Neural cell (in vitro differentiated cells): ENCODE results near the gene SPOCD1. TPM values are rescaled to one million over a fixed set of nuclear protein-coding genes. Genes with fewer than 3 reads are reported as not detected.

Experiments used
- H2AFZ ChIP-seq: fragments of 200-600, 300-800 bp; sonication (generic), shearing (Covaris generic); 2 replicates; pipeline ENCODE4 v1.6.0; 2014; ENCODE audit warnings: low read depth, mild to moderate bottlenecking, antibody characterized with exemption, low read length, moderate library complexity
- H3F3A ChIP-seq: fragments of 200-600 bp; shearing (Covaris generic); 2 replicates; pipeline ENCODE4 v1.6.1; 2016; ENCODE audit warnings: mild to moderate bottlenecking, moderate library complexity, mixed read lengths, antibody characterized with exemption, low read length; ENCODE audit not compliant: insufficient read depth, poor library complexity, severe bottlenecking
- H3K27ac ChIP-seq: fragments of 200-600, 300-800 bp; sonication (generic), shearing (Covaris generic); 2 replicates; pipeline ENCODE4 v1.5.1; 2014; ENCODE audit warnings: mild to moderate bottlenecking, low read length, moderate library complexity
- H3K27me3 ChIP-seq: fragments of 300-800, 200-600 bp; sonication (generic), shearing (Covaris generic); 2 replicates; pipeline ENCODE4 v1.6.0; 2014; ENCODE audit warnings: mild to moderate bottlenecking, low read depth, low read length, moderate library complexity; ENCODE audit not compliant: insufficient read depth
- H3K36me3 ChIP-seq: fragments of 300-800, 200-600 bp; sonication (generic), shearing (Covaris generic); 2 replicates; pipeline ENCODE4 v1.5.1; 2014; ENCODE audit warnings: mild to moderate bottlenecking, antibody characterized with exemption, low read length, moderate library complexity; ENCODE audit not compliant: insufficient read depth
- H3K4me2 ChIP-seq: fragments of 300-800, 200-600 bp; sonication (generic), shearing (Covaris generic); 2 replicates; pipeline ENCODE4 v1.6.0; 2014; ENCODE audit warnings: mild to moderate bottlenecking, low read length
- H3K4me3 ChIP-seq: fragments of 300-800, 200-600 bp; sonication (generic), shearing (Covaris generic); 2 replicates; pipeline ENCODE4 v1.5.1; 2014; ENCODE audit warnings: mild to moderate bottlenecking, low read length, moderate library complexity
- H3K79me2 ChIP-seq: fragments of 200-600 bp; shearing (Covaris generic); replicated peaks from 2 replicates; pipeline ENCODE4 v1.6.0; 2014; ENCODE audit warnings: mild to moderate bottlenecking, low read length, moderate library complexity; ENCODE audit not compliant: insufficient read depth
- H3K9ac ChIP-seq: fragments of 300-800, 200-600 bp; sonication (generic), shearing (Covaris generic); 2 replicates; pipeline ENCODE4 v1.6.1; 2016; ENCODE audit warnings: mild to moderate bottlenecking, low read length, mixed read lengths
- H3K9me2 ChIP-seq: fragments of 200-600 bp; shearing (Covaris generic); 2 replicates; pipeline ENCODE4 v1.6.1; 2016; ENCODE audit warnings: mild to moderate bottlenecking, low read length, mixed read lengths; ENCODE audit not compliant: insufficient read depth
- H3K9me3 ChIP-seq: fragments of 200-600, 300-800 bp; sonication (generic), shearing (Covaris generic); 2 replicates; pipeline ENCODE4 v1.6.1; 2016; ENCODE audit warnings: mild to moderate bottlenecking, mixed run types, low read length, moderate library complexity, mixed read lengths
- H4K20me1 ChIP-seq: fragments of 200-600 bp; shearing (Covaris generic); 2 replicates; pipeline ENCODE4 v1.6.1; 2016; ENCODE audit warnings: mild to moderate bottlenecking, mixed run types; ENCODE audit not compliant: insufficient read depth
- EP300 ChIP-seq: fragments of 450-650 bp; conservative IDR thresholded peaks from 2 replicates; pipeline ENCODE4 v1.6.1; 2014; ENCODE audit warnings: antibody characterized with exemption, mild to moderate bottlenecking, moderate library complexity; ENCODE audit not compliant: poor library complexity, severe bottlenecking
- EZH2 ChIP-seq: fragments of 200-600, 300-800 bp; shearing (Covaris generic), sonication (generic); IDR thresholded peaks from 2 replicates; pipeline ENCODE4 v1.6.1; 2014; ENCODE audit warnings: antibody characterized with exemption, low read length, borderline replicate concordance, mild to moderate bottlenecking; ENCODE audit not compliant: insufficient read depth, poor library complexity, severe bottlenecking
- MXI1 ChIP-seq: fragments of 450-650 bp; conservative IDR thresholded peaks from 2 replicates; pipeline ENCODE4 v1.6.1; 2014; ENCODE audit warnings: antibody characterized with exemption, mild to moderate bottlenecking; ENCODE audit not compliant: poor library complexity, severe bottlenecking
- POLR2AphosphoS5 ChIP-seq: IDR thresholded peaks from 2 replicates; pipeline ENCODE4 v1.6.1; 2012
- RAD21 ChIP-seq: fragments of 450-650 bp; conservative IDR thresholded peaks from 2 replicates; pipeline ENCODE4 v1.6.1; 2014; ENCODE audit warnings: antibody characterized with exemption, mild to moderate bottlenecking, moderate library complexity
- SMC3 ChIP-seq: fragments of 450-650 bp; conservative IDR thresholded peaks from 2 replicates; pipeline ENCODE4 v1.6.1; 2014; ENCODE audit warnings: antibody characterized with exemption, mild to moderate bottlenecking, moderate library complexity; ENCODE audit not compliant: poor library complexity
- TAF1 ChIP-seq: IDR thresholded peaks from 2 replicates; pipeline ENCODE4 v1.6.1; 2012; ENCODE audit warnings: low read depth
- polyA plus RNA-seq: library from polyadenylated mRNA; depleted of rRNA; stranded (reverse); fragments of >200 nt; gene quantifications from 2 replicates; pipeline ENCODE4 v1.2.3, GENCODE V29; 2014
- TF ChIP-seq, protein P1 (sequence below): IDR thresholded peaks from 2 replicates; pipeline ENCODE4 v1.6.1; 2012; ENCODE audit warnings: borderline replicate concordance
- TF ChIP-seq, protein P2 (sequence below): fragments of 450-650 bp; IDR thresholded peaks from 2 replicates; pipeline ENCODE4 v1.5.1; 2014; ENCODE audit warnings: antibody characterized with exemption, mild to moderate bottlenecking, moderate library complexity; ENCODE audit not compliant: poor library complexity, severe bottlenecking

SPOCD1 gene
- polyA plus RNA-seq, 1 donor from 2014 or later = not detected

- Histone ChIP-seq H2AFZ (no peak overlapping the region), H3K79me2 (no peaks in the 10 kb centered on the region), H3K9ac (no peak overlapping the region)
Measured at GRCh38 chr1:31828926-31829690, 13.3 kb upstream of the SPOCD1 start.

DNA sequence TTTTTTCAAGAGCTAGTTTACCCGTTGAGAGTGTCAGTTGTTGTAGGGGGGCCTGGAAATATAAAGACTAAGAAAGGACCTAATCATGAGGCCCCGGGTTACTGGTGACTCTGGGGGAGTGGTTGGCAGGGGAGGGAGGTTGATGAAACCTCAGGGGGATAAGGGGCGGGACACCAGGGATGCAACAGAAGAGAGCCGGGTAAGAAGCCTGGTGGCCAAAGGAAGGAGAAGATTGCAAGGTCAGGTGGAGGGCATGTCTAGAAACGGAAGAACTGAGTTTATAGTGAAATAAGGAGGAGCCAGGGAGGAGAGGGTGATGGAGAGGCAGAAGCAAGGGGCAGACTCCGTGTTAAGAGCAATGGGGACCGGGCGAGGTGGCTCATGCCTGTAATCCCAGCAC, 12.5 kb upstream of the SPOCD1 start:
- Histone ChIP-seq H3K27me3 (no peaks in the 10 kb centered on the region), H3K36me3 (no peaks in the 10 kb centered on the region), H3K4me3 (no peak overlapping the region), H3K79me2 (no peaks in the 10 kb centered on the region), H3K9me2 (no peaks in the 10 kb centered on the region), H2AFZ (no peak overlapping the region), H3K27ac (no peak overlapping the region), H3K9ac (no peak overlapping the region), H4K20me1 (no peaks in the 10 kb centered on the region), H3K9me3 (no peaks in the 10 kb centered on the region), H3K4me2 (no peak overlapping the region), H3F3A (no peaks in the 10 kb centered on the region)
- no peak for TF ChIP-seq TAF1
- no peak for TF ChIP-seq EP300
- TF ChIP-seq, protein P1, sequence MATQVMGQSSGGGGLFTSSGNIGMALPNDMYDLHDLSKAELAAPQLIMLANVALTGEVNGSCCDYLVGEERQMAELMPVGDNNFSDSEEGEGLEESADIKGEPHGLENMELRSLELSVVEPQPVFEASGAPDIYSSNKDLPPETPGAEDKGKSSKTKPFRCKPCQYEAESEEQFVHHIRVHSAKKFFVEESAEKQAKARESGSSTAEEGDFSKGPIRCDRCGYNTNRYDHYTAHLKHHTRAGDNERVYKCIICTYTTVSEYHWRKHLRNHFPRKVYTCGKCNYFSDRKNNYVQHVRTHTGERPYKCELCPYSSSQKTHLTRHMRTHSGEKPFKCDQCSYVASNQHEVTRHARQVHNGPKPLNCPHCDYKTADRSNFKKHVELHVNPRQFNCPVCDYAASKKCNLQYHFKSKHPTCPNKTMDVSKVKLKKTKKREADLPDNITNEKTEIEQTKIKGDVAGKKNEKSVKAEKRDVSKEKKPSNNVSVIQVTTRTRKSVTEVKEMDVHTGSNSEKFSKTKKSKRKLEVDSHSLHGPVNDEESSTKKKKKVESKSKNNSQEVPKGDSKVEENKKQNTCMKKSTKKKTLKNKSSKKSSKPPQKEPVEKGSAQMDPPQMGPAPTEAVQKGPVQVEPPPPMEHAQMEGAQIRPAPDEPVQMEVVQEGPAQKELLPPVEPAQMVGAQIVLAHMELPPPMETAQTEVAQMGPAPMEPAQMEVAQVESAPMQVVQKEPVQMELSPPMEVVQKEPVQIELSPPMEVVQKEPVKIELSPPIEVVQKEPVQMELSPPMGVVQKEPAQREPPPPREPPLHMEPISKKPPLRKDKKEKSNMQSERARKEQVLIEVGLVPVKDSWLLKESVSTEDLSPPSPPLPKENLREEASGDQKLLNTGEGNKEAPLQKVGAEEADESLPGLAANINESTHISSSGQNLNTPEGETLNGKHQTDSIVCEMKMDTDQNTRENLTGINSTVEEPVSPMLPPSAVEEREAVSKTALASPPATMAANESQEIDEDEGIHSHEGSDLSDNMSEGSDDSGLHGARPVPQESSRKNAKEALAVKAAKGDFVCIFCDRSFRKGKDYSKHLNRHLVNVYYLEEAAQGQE = no peak
- TF ChIP-seq MXI1 = no peak
- no peak for TF ChIP-seq RAD21
- TF ChIP-seq, protein P2, sequence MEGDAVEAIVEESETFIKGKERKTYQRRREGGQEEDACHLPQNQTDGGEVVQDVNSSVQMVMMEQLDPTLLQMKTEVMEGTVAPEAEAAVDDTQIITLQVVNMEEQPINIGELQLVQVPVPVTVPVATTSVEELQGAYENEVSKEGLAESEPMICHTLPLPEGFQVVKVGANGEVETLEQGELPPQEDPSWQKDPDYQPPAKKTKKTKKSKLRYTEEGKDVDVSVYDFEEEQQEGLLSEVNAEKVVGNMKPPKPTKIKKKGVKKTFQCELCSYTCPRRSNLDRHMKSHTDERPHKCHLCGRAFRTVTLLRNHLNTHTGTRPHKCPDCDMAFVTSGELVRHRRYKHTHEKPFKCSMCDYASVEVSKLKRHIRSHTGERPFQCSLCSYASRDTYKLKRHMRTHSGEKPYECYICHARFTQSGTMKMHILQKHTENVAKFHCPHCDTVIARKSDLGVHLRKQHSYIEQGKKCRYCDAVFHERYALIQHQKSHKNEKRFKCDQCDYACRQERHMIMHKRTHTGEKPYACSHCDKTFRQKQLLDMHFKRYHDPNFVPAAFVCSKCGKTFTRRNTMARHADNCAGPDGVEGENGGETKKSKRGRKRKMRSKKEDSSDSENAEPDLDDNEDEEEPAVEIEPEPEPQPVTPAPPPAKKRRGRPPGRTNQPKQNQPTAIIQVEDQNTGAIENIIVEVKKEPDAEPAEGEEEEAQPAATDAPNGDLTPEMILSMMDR = no peak
- no peak for TF ChIP-seq POLR2AphosphoS5
- TF ChIP-seq SMC3 = no peak
- TF ChIP-seq EZH2 = no peak

More at GRCh38 chr1:31828926-31829690, 13.3 kb upstream of the SPOCD1 start:
- Histone ChIP-seq H3K9me2 (no peaks in the 10 kb centered on the region), H3K4me2 (no peak overlapping the region), H3K4me3 (no peak overlapping the region), H3K36me3 (no peaks in the 10 kb centered on the region), H3K9me3 (no peaks in the 10 kb centered on the region), H3K27ac (no peak overlapping the region), H3F3A (no peaks in the 10 kb centered on the region), H4K20me1 (no peaks in the 10 kb centered on the region), H3K27me3 (no peaks in the 10 kb centered on the region)
- TF ChIP-seq EZH2 (no peak), POLR2AphosphoS5 (no peak), EP300 (no peak), MXI1 (no peak), TAF1 (no peak), RAD21 (no peak), SMC3 (no peak)
- TF ChIP-seq, protein P2 = no peak
- TF ChIP-seq, protein P1 = no peak
